ENCODE data around the gene MRFAP1L1. TPM values are rescaled to one million over a fixed set of nuclear protein-coding genes. Genes with fewer than 3 reads are reported as not detected.

Gene MRFAP1L1
- total RNA-seq, 4 donors from 2014 or later, result 43.8 to 54.6 (median 46.9) TPM

- ATAC-seq, result no peak
- intact Hi-C loops (cut with DNase I; ENCODE audit: low total_unique reads) (no loop called here), in situ Hi-C loops (cut with MboI; ENCODE audit: low sequenced_read_pairs in 4 of 4) (no loop called here)
- DNase-seq, result no peak
- peaks cover 28 to 36% of the 10 kb centered on the region in 2 donors for H3K4me1 ChIP-seq
- H3K9me3 ChIP-seq, result no peaks in the 10 kb centered on the region
- H3K27ac ChIP-seq, result no peak overlapping the region
- no peak overlapping the region for H3K4me3 ChIP-seq
- H3K27me3 ChIP-seq, result no peaks in the 10 kb centered on the region
- no peak for TF ChIP-seq POLR2A (IDR thresholded peaks at IDR 0.05)
- TF ChIP-seq CTCF (IDR thresholded peaks at IDR 0.05 in 4 of 5, conservative IDR thresholded peaks at IDR 0.05 in 1 of 5), result peak in 1 of 5 experiments; percentile 14
- no peaks in the 10 kb centered on the region for H3K36me3 ChIP-seq
These were observed 8.3 kb downstream of the MRFAP1L1 start for GRCh38 chr4:6701371-6701770.

GRCh38 chr4:6699903-6700302 lies 9.8 kb downstream of the MRFAP1L1 start:
- in situ Hi-C loops (cut with MboI; ENCODE audit: low sequenced_read_pairs in 4 of 4), result no loop called here
- Histone ChIP-seq H3K27me3 (no peaks in the 10 kb centered on the region), H3K9me3 (no peaks in the 10 kb centered on the region), H3K36me3 (no peaks in the 10 kb centered on the region), H3K4me3 (no peak overlapping the region), H3K4me1 (peaks cover 14 to 25% of the 10 kb centered on the region in 2 donors), H3K27ac (no peak overlapping the region)
- intact Hi-C loops (cut with DNase I; ENCODE audit: low total_unique reads), result no loop called here
- no peak for TF ChIP-seq CTCF (IDR thresholded peaks at IDR 0.05 in 4 of 5, conservative IDR thresholded peaks at IDR 0.05 in 1 of 5)
- no peak for TF ChIP-seq POLR2A (IDR thresholded peaks at IDR 0.05)
- ATAC-seq (no peak), DNase-seq (no peak)

GRCh38 chr4:6699388-6699787 lies 10.3 kb downstream of the MRFAP1L1 start:
- ATAC-seq, result no peak
- DNase-seq, result no peak
- in situ Hi-C loops (cut with MboI; ENCODE audit: low sequenced_read_pairs in 4 of 4) (no loop called here), intact Hi-C loops (cut with DNase I; ENCODE audit: low total_unique reads) (no loop called here)
- Histone ChIP-seq H3K27ac (no peak overlapping the region), H3K4me3 (no peak overlapping the region), H3K27me3 (no peaks in the 10 kb centered on the region), H3K36me3 (no peaks in the 10 kb centered on the region), H3K4me1 (peaks cover 9 to 22% of the 10 kb centered on the region in 2 donors), H3K9me3 (no peaks in the 10 kb centered on the region)
- no peak for TF ChIP-seq POLR2A (IDR thresholded peaks at IDR 0.05)
- no peak for TF ChIP-seq CTCF (IDR thresholded peaks at IDR 0.05 in 4 of 5, conservative IDR thresholded peaks at IDR 0.05 in 1 of 5)

- TF ChIP-seq POLR2A (IDR thresholded peaks at IDR 0.05), result no peak
- TF ChIP-seq CTCF (IDR thresholded peaks at IDR 0.05 in 4 of 5, conservative IDR thresholded peaks at IDR 0.05 in 1 of 5), result no peak
- H3K4me1 ChIP-seq, result peaks cover 0 to 7% of the 10 kb centered on the region in 2 donors
- H3K27me3 ChIP-seq, result no peaks in the 10 kb centered on the region
- no peak for DNase-seq
- in situ Hi-C loops (cut with MboI; ENCODE audit: low sequenced_read_pairs in 4 of 4) (no loop called here), intact Hi-C loops (cut with DNase I; ENCODE audit: low total_unique reads) (no loop called here)
- no peaks in the 10 kb centered on the region for H3K9me3 ChIP-seq
- no peaks in the 10 kb centered on the region for H3K36me3 ChIP-seq
- no peak overlapping the region for H3K4me3 ChIP-seq
- peak overlapping the region in 1 of 4 donors; percentile 38 for H3K27ac ChIP-seq
- ATAC-seq, result peak in 1 of 2 donors; percentile 7
These were observed 12.5 kb downstream of the MRFAP1L1 start for GRCh38 chr4:6697131-6697530.

- Histone ChIP-seq H3K36me3 (no peaks in the 10 kb centered on the region), H3K4me1 (peaks cover 0 to 7% of the 10 kb centered on the region in 2 donors), H3K27ac (peak overlapping the region in 2 of 4 donors; percentile 13 to 38), H3K27me3 (no peaks in the 10 kb centered on the region), H3K4me3 (no peak overlapping the region), H3K9me3 (no peaks in the 10 kb centered on the region)
- DNase-seq (no peak), ATAC-seq (peak in 1 of 2 donors; percentile 15)
- TF ChIP-seq POLR2A (IDR thresholded peaks at IDR 0.05), result no peak
- TF ChIP-seq CTCF (IDR thresholded peaks at IDR 0.05 in 4 of 5, conservative IDR thresholded peaks at IDR 0.05 in 1 of 5), result no peak
- intact Hi-C loops (cut with DNase I; ENCODE audit: low total_unique reads) (no loop called here), in situ Hi-C loops (cut with MboI; ENCODE audit: low sequenced_read_pairs in 4 of 4) (no loop called here)
These were observed 13.1 kb downstream of the MRFAP1L1 start for GRCh38 chr4:6696611-6697010.

All from gastrocnemius medialis (tissue), 4 donors.